ENCODE results near the gene B3GNT7.

B3GNT7 gene

GRCh38 chr2:231418820-231419640, 23.5 kb downstream of the B3GNT7 start:
- no peak overlapping the region for H3K27ac ChIP-seq (ENCODE audit: extremely low read depth, low read depth, low read length)
- ChIA-PET CTCF (interaction anchor here (0.6 kb wide), 1 partner anchor 183 kb away, joined by 3 read pairs; no protein-coding TSS in a partner anchor), POLR2A (interaction anchor here (0.6 kb wide), 1 partner anchor 147 kb away, joined by 5 read pairs; no protein-coding TSS in a partner anchor)
- no peaks in the 10 kb centered on the region for H3K4me1 ChIP-seq (ENCODE audit: control insufficient read depth, insufficient read depth, low read length)
- H3K9me3 ChIP-seq (ENCODE audit: control insufficient read depth, insufficient read depth, low read depth, low read length), result no peaks in the 10 kb centered on the region
- no peak for TF ChIP-seq EGR2 (tag by site-specific recombination; IDR thresholded peaks at IDR 0.05; ENCODE audit: low read depth)
- no peak for TF ChIP-seq ZNF202 (tag by site-specific recombination; IDR thresholded peaks at IDR 0.05; ENCODE audit: borderline replicate concordance)
- no peak for TF ChIP-seq KLF9 (tag by site-specific recombination; IDR thresholded peaks at IDR 0.05; ENCODE audit: low read depth)
- TF ChIP-seq ZNF132 (tag by site-specific recombination; IDR thresholded peaks at IDR 0.05; ENCODE audit: borderline replicate concordance), result no peak
- TF ChIP-seq ZNF777 (tag by site-specific recombination; IDR thresholded peaks at IDR 0.05; ENCODE audit: borderline replicate concordance), result no peak
- no peak for TF ChIP-seq ZNF174 (tag by site-specific recombination; IDR thresholded peaks at IDR 0.05)
- TF ChIP-seq HOXA7 (CRISPR knock-in tag; IDR thresholded peaks at IDR 0.05; ENCODE audit: borderline replicate concordance), result no peak
- no peak for TF ChIP-seq ZNF24 (tag by site-specific recombination; IDR thresholded peaks at IDR 0.05)
- TF ChIP-seq, protein P1, sequence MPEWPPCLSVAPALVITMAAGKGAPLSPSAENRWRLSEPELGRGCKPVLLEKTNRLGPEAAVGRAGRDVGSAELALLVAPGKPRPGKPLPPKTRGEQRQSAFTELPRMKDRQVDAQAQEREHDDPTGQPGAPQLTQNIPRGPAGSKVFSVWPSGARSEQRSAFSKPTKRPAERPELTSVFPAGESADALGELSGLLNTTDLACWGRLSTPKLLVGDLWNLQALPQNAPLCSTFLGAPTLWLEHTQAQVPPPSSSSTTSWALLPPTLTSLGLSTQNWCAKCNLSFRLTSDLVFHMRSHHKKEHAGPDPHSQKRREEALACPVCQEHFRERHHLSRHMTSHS (tag by site-specific recombination; IDR thresholded peaks at IDR 0.05), result no peak
- TF ChIP-seq ZNF155 (tag by site-specific recombination; IDR thresholded peaks at IDR 0.05), result no peak
- no peak overlapping the region for H3K4me3 ChIP-seq (ENCODE audit: low read depth, low read length)
- no peaks in the 10 kb centered on the region for H3K36me3 ChIP-seq (ENCODE audit: control insufficient read depth in 2 of 2, insufficient read depth in 1 of 2, low read length in 2 of 2)

DNA sequence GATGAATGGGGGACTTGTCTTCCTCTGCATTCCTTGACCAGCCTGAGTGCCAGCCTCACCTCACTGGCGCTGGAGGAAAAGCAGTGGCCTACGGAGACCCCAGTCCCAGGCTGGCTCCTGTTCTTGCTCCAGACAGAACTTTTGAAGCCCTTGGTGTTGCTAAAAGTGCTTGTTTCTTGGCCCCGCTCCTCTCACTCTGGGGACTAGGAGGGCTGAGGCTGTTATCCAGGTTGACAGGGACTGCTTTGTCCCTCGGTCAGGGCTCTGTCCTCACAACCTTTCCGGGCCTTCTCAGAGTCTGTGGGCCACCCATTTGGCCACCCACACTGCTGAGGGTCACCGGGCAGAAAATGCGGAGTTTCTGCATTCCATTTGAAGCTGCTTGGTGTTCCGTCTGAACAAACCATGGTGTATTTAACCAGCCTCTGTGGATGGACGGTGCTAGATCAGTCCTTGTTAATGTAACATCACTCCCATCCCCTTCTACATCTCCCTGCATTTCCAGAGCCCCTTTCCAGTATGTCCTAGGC, 25.6 kb downstream of the B3GNT7 start:
- TF ChIP-seq TCF7L2 (IDR thresholded peaks at IDR 0.05; ENCODE audit: borderline replicate concordance, low read depth, low read length), result no peak
- no peak for TF ChIP-seq ZNF560 (tag by site-specific recombination; IDR thresholded peaks at IDR 0.05; ENCODE audit: borderline replicate concordance)
- TF ChIP-seq ZNF114 (tag by site-specific recombination; IDR thresholded peaks at IDR 0.05), result no peak
- no peak for TF ChIP-seq ZNF2 (tag by site-specific recombination; IDR thresholded peaks at IDR 0.05)
- TF ChIP-seq ZNF311 (tag by site-specific recombination; IDR thresholded peaks at IDR 0.05; ENCODE audit: borderline replicate concordance), result no peak
- TF ChIP-seq, protein P2, sequence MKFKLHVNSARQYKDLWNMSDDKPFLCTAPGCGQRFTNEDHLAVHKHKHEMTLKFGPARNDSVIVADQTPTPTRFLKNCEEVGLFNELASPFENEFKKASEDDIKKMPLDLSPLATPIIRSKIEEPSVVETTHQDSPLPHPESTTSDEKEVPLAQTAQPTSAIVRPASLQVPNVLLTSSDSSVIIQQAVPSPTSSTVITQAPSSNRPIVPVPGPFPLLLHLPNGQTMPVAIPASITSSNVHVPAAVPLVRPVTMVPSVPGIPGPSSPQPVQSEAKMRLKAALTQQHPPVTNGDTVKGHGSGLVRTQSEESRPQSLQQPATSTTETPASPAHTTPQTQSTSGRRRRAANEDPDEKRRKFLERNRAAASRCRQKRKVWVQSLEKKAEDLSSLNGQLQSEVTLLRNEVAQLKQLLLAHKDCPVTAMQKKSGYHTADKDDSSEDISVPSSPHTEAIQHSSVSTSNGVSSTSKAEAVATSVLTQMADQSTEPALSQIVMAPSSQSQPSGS (tag by site-specific recombination; IDR thresholded peaks at IDR 0.05; ENCODE audit: low read depth), result no peak
- TF ChIP-seq ZNF830 (tag by site-specific recombination; IDR thresholded peaks at IDR 0.05; ENCODE audit: low read depth), result no peak
- no peak for TF ChIP-seq ZNF362 (tag by site-specific recombination; IDR thresholded peaks at IDR 0.05)
- no peak for TF ChIP-seq ZNF558 (tag by site-specific recombination; IDR thresholded peaks at IDR 0.05)
- no peak for TF ChIP-seq ZFP37 (tag by site-specific recombination; IDR thresholded peaks at IDR 0.05)
- no peak for TF ChIP-seq YY1 (tag by site-specific recombination; IDR thresholded peaks at IDR 0.05)
- H3K4me3 ChIP-seq (ENCODE audit: low read depth, low read length), result no peak overlapping the region
- H3K9me3 ChIP-seq (ENCODE audit: control insufficient read depth, insufficient read depth, low read depth, low read length), result no peaks in the 10 kb centered on the region
- ChIA-PET POLR2A (interaction anchor here (0.6 kb wide), 1 partner anchor 287 kb away, joined by 4 read pairs; the partner anchor contains the start of gene PTMA), CTCF (interaction anchor here (0.6 to 1.5 kb wide), 2 partner anchors 8 to 122 kb away, joined by 3 to 9 read pairs; no protein-coding TSS in a partner anchor)
- H3K27ac ChIP-seq (ENCODE audit: extremely low read depth, low read depth, low read length), result no peak overlapping the region
- no peaks in the 10 kb centered on the region for H3K4me1 ChIP-seq (ENCODE audit: control insufficient read depth, insufficient read depth, low read length)
- H3K36me3 ChIP-seq (ENCODE audit: control insufficient read depth in 2 of 2, insufficient read depth in 1 of 2, low read length in 2 of 2), result no peaks in the 10 kb centered on the region

Measured in HEK293 (cell line).